CD4-positive, alpha-beta T cell treated with Interleukin-17A for 1 hour (primary cell): ENCODE results near the gene LRFN2.

ENCODE experiments used
- DNase-seq: peaks from one replicate; pipeline ENCODE4 v3.0.0-alpha.2; 2020

LRFN2 gene

GRCh38 chr6:40359808-40360207, 227.4 kb downstream of the LRFN2 start:
- no peak for DNase-seq

DNA sequence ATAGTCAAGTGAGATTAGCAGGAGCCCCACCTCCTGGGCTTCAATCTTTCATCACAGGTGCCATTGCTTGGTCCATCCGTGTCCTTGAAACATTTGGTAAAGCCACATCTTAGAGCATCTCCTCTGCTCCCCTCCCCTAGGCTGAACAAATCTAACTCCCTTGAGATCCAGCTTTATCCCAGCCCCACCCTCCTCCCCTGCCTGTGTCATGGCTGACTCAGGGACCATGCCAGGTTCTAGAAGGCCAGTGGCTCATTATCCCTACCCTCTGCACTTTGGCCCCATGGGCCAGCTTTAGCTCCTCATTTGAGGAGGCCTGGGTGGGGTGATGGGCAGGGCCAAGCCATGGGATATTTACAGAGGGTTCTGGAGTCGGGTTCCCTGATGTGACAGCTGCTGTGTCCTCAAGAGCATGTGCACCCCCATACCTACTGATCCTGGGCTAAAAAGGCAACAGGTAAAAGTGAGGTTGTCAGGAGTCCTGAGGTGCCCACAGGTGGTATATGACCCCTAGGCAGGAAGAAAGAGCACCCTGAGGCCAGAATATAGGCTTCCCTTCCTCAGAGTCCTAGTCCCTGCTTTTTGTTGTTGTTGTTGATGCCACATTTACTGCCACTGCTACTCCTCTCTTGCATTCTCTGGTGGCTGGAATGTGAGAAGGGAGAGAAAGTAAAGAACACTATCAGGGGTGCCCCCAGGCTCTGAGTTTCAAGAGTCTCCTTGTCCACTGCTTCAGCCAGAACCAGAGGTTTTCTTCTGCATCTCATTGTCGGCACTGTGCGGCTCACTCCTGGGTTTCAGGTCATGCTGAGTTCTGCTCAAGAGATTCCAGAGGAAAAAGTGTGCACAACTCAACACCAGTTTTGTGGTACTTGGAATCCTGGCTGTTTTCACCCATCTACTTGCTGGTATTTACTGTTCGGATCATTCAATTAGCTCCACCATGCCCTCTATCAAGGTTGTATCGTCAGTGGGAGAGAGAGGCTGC, 228.4 kb downstream of the LRFN2 start:
- DNase-seq: no peak

DNA sequence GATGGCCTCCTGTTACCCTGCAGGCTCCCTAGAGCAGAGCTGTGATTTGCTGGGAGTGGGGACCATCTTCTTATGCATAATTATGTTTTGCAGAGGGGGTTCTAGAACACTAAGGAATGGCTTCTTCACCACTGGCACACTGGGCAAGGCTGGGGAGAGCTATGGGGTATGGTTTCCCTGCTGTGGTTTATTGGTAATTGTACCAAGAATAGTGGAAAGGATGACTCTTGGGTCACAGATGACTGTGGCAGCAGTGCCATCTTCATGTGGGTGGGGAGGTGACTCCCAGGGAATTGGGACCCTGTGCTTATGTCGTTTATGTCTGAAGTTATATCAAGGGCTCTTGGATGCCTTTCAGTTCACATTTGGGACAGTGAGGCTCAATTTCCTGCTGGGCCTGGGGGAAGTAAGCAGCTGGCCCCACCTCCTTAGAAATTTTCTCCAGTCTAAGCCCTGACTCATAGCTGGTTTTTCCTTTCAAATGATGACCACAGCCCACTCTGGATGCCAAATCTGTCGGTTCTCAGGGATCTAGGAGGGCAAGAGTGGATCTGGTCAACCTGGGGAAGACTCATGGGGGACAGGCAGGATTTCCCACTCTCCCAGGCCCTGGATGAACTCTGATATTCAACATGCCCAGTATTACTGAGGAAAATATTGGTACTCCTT, 230.8 kb downstream of the LRFN2 start:
- DNase-seq: no peak

DNA sequence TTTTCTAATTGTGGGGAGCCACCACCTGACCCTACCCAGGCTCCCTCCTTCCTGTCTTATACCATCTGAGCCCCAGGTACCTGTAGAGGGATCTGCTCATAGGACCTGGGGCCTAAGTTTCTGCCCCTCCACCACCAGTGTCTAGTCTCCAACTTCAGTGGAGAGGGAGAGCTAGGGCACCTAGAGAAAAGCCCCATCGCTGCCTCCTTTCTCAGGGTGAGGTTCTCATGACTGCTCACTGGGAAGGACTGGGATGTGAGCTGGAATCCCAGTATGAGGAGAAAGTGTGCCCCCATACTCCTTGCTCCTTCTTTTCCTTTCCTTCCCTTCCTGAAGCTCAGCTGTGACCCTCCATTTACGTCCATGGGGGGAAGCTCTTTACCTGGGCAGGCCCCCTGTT, 231.6 kb downstream of the LRFN2 start:
- DNase-seq: no peak

GRCh38 chr6:40355066-40355465, 232.1 kb downstream of the LRFN2 start:
- no peak for DNase-seq

GRCh38 chr6:40353967-40354452, 233.2 kb downstream of the LRFN2 start:
- DNase-seq: no peak

- DNase-seq: no peak
These were observed 233.8 kb downstream of the LRFN2 start for GRCh38 chr6:40353197-40353966.

DNA sequence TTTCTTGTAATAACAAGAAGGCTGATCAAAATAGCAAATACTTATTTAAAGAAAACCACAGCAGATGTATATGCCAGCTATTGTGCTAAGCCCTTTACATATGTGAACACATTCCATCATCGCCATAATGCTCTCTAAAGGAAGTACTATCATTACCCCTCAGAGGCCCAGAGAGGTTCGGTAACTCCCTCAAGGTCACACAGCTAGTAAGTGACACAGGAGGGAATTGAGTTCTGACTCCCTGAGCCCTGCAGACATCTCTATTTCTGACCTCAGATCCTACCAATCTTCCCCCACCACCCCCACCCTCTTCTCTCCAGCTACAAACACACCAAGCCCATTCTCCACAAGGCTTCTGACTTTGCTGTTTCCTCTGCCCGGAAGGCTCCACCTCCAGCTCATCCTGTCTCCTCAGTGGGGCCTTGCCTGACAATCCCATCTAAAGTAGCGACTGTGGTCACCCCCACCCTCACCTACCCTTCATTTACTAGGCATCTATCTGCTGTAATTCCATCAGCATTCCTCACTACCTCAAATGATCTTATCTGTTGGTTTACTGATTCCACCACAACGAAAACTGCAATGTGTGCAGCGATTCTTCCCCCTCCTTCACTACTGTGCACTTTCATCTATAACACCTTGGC, 234.5 kb downstream of the LRFN2 start:
- no peak for DNase-seq

DNA sequence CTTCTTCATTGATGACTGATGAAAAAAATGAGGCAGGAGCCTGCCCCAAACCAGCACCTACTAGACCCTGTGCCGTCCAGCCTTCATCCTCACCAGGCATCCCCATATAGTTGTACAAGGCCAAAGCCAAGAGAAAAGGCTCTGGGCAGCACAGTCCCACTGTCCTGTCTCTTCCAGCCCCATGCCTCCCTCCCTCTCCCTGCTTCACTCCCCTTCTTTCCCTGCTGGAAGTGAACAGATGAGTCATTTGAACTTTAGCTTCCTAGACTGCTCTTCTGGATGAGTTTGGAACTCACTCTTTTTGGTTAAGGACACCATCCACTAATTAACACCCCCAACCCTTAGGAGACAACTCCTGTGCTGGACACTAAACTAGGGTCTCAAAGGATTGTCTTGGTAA, 235.2 kb downstream of the LRFN2 start:
- no peak for DNase-seq

DNA sequence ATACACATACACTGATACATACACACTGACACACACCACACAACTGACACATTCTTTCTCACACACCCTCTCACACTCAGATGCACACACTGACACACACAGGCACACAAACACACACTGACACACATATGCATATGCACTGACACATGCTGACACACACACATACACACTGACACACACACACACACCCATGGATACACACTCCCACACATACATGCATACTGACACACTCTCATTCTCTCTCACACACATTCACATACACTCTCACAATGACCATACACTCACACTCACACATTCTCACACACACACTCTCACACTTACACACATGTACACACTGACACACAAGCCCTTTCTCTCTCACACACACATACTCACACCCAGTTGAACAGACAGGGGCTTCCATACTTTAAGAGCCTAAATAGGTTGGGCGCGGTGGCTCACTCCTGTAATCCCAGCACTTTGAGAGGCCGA, 236.4 kb downstream of the LRFN2 start:
- no peak for DNase-seq

DNA sequence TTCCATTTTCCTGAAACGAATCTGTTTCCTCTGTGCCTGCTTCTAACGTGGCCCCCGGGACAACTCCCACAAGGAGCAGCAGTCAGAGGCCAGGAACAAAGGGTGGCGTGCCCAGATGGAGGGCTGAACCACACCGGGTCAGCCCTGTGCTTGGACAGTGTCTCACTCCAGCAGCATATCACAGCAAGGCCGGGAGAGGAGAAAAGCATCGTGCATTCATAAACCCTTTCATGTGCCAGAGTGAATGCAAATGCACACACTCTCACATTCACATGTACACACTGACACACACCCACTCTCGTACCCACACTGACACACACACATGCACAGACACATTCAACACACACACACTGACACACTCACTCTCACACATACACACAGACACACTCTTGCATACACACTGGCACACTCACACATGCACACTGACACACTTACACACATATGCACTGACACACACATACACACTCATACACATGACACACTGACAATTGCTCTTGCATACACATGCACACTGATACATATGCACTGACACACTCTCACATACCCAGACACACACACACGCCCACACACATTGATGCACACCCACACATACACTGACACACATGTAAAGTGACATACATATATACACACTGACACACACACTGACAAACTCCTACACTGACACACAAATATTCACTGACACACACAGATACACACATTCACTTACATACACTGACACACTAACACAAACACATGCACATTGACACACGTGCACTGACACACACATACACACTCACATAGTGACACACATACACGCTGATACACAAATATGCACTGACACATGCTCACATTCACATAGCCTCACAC, 237.0 kb downstream of the LRFN2 start:
- DNase-seq: no peak

DNA sequence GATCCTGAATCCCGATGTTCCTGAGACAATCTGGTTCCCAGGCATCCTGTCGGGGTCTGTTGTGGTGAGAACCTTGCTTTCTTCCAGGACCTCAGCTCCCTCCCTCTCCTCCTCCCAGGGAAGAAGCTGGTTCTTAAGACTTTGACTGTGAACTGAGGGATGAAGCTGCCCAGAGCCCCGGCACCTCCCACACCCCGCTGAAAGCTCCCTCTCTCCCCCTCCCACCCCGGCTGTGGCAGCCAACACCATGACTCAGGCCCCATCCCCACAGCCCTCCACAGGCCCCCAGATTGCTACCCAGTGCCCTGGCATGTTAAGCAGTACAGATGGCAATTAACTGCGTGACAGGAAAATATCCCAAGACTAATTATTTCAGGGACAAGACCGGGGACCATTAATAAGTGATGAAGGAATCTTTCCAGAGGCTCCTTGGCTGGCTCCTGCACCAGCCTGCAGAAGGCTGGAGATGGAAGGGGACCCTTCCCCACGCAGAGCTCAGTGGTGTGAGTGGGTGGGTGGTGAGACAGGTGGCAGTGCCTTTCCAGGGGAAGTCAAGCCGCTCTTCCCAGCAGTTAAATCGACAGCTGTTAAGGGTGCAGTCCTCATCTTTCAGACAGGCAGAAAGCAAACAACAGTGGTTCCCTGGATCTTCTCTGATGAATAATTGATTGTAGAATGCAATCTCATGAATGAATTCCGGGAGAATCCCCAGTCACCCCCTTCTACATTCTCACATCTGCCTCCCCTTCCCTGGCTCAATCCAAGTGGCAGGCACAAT, 237.9 kb downstream of the LRFN2 start:
- no peak for DNase-seq

GRCh38 chr6:40348591-40348990, 238.6 kb downstream of the LRFN2 start:
- DNase-seq: no peak

- DNase-seq: no peak
These were observed 239.6 kb downstream of the LRFN2 start for GRCh38 chr6:40347571-40348011.

DNA sequence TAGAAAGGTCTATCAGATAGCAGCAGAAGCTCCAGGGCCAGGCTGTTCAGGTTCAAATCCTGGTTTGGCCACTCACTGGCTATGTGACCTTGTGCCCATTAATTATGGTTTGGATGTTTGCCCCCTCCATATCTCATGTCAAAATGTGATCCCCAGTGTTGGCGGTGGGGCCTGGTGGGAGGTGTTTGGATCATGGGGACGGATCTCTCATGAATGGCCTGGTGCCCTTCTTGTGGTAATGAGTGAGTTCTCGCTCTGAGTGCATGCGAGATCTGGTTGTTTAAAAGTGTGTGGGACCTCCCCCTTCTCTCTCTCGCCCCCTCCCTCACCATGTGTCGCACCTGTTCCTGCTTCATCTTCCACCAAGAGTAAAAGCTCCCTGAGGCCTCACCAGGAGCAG, 240.9 kb downstream of the LRFN2 start:
- no peak for DNase-seq

DNA sequence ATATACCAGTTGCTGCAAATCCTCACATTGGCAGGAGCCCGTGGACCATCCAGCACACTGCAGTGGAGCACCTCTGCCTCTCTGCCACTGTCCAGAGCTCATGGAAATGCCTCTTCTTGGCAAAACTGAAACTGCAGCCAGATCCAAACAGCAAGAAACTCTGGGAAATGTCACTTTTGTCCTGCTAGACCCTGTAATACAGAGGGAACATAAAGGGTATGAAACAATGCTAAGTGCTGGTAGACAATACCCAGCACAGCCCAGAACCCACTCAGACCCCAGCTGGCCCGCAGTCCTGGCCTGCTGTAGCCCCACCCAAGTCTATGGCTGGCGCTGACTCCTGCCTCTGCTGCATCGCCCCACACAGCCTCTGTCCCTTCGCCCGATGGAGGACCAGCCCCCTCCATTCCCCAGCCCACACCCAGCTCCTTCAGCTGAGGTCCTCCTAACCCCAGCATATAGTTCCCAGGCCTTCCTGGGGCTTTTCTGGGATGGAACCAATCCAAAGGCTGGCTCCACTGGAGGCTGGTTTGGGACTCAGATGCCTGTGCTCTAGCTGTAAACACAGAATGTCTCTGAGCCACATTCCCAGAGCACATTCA, 242.5 kb downstream of the LRFN2 start:
- DNase-seq: no peak

GRCh38 chr6:40343877-40344565, 243.1 kb downstream of the LRFN2 start:
- DNase-seq: no peak

GRCh38 chr6:40343318-40343876, 243.8 kb downstream of the LRFN2 start:
- no peak for DNase-seq

GRCh38 chr6:40342723-40343122, 244.4 kb downstream of the LRFN2 start:
- no peak for DNase-seq
